ENCODE measurements around the gene AP3D1. TPM values are rescaled to one million over a fixed set of nuclear protein-coding genes. Genes with fewer than 3 reads are reported as not detected.

Gene AP3D1
- polyA plus RNA-seq, 6 donors from 2014 or later = 6.7 to 36.3 (median 15.5) TPM

DNA sequence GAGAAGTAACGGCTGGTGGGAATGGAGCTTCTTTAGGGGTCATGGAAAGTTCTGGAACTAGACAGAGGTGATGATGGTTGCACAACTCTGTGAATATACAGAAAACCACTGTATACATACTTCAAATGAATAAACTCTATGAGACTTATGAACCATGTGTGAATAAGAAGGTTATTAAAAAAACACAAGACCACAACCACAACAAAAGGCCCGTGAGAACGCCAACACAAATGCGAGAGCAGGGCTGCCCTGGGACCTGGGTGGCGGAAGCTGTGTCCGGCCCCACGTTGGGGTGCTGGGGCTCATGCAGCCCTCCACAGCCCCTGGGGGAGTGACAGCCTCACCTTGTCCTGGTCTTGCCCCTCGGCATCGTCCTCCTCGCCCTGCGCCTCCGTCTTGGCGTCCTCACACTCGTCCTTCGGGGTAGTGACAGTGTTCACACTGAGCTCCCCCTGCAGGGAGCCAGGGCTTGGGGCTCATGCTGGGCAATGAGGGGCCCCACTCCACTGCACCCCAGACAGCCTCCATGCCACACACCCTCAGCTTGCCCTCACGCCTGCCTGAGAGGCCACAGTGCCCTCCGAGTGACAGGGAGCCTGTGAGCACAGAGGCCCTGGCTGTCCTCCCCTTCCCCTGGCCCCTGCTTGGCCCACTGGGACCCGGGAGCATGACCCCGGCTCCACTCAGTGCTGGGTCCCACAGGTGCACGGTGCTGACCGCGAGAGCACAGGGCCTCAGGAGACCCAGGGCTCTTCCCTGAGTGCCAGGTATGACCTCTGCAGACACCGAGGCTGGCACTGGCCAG, 38.6 kb downstream of the AP3D1 start:
- Mint-ChIP-seq H3K27me3 (no peaks in the 10 kb centered on the region), H3K4me1 (peaks cover 0 to 9% (median 7%) of the 10 kb centered on the region in 3 donors), H3K4me3 (no peak overlapping the region), H3K9me3 (no peaks in the 10 kb centered on the region), H3K27ac (peak overlapping the region in 1 of 6 donors; percentile 22), H3K36me3 (peaks cover 10 to 24% of the 10 kb centered on the region in 2 donors)
- DNase-seq (no peak), ATAC-seq (ENCODE audit: low read depth in 2 of 2) (no peak)

DNA sequence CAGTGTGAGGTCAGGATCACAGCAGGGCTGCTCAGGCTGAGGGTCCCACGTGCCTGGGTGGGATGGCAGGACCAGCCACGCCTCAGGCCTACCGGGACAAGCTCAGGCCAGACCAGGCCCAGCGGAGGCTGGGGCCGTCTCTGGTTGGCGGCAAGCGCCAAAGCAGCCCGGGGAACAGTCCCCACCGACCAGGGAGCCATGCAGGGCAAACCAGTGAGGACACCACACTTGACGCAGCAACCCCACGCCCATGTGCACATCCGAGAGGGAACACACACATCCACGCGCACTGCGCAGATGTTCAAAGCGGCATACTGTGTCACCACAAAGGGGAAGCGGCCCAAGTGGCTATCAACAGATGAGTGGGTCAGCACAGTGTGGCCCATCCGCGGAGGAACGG, 39.5 kb downstream of the AP3D1 start:
- DNase-seq (no peak), ATAC-seq (ENCODE audit: low read depth in 2 of 2) (no peak)
- Mint-ChIP-seq H3K27me3 (no peaks in the 10 kb centered on the region), H3K27ac (no peak overlapping the region), H3K36me3 (peaks cover 10 to 27% of the 10 kb centered on the region in 2 donors), H3K9me3 (no peaks in the 10 kb centered on the region), H3K4me3 (no peak overlapping the region), H3K4me1 (peaks cover under 1 to 9% (median 7%) of the 10 kb centered on the region in 3 donors)

DNA sequence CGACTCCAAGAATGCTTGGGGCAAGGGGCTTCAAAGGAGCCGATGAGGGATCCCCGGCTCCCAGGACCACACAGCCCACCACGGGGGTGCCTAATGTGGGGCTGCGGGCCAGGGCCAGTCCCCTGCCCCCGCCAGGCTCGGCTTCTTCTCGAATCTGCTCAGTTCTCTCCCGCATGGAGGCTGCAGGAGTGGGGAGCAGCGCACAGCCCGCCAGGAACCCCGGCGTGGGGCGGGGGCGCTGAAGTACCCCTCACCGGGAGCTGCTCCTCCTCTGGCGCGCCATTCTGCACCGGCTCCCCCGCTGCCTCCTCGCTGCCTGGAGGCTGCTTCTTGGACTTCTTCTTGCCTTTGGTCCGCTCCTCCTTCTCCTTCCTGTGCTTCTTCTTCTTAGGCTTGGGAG, 39.9 kb downstream of the AP3D1 start:
- Mint-ChIP-seq H3K4me1 (peaks cover 5 to 12% (median 7%) of the 10 kb centered on the region in 3 donors), H3K4me3 (no peak overlapping the region), H3K9me3 (no peaks in the 10 kb centered on the region), H3K27ac (no peak overlapping the region), H3K27me3 (no peaks in the 10 kb centered on the region), H3K36me3 (peaks cover 10 to 31% of the 10 kb centered on the region in 2 donors)
- no peak for ATAC-seq (ENCODE audit: low read depth in 2 of 2)
- no peak for DNase-seq

DNA sequence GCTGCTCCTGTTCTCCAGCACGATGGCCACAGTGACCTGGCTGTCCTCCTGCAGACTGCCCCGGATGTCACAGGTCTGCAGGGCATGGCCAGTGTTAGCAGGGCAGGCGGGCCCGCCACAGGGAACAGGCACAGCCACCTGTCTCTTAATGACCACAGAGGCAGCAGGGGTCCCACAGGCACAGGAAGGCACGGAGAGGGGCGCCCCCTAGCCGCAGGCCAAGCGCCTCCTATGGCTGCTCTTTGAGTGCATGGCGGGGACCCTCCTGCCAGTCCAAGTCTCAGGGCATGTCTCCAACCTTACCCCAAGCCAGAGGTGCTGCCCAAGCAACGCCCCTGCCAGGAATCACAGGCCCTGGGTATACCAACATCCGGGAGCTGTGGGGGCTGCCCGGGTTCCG, 40.5 kb downstream of the AP3D1 start:
- Mint-ChIP-seq H3K4me3 (no peak overlapping the region), H3K4me1 (peaks cover 6 to 12% (median 7%) of the 10 kb centered on the region in 3 donors), H3K27me3 (no peaks in the 10 kb centered on the region), H3K36me3 (peaks cover 10 to 33% of the 10 kb centered on the region in 2 donors), H3K27ac (no peak overlapping the region), H3K9me3 (no peaks in the 10 kb centered on the region)
- peak in 1 of 2 donors; percentile 32 for ATAC-seq (ENCODE audit: low read depth in 2 of 2)
- peak; percentile 38 for DNase-seq

DNA sequence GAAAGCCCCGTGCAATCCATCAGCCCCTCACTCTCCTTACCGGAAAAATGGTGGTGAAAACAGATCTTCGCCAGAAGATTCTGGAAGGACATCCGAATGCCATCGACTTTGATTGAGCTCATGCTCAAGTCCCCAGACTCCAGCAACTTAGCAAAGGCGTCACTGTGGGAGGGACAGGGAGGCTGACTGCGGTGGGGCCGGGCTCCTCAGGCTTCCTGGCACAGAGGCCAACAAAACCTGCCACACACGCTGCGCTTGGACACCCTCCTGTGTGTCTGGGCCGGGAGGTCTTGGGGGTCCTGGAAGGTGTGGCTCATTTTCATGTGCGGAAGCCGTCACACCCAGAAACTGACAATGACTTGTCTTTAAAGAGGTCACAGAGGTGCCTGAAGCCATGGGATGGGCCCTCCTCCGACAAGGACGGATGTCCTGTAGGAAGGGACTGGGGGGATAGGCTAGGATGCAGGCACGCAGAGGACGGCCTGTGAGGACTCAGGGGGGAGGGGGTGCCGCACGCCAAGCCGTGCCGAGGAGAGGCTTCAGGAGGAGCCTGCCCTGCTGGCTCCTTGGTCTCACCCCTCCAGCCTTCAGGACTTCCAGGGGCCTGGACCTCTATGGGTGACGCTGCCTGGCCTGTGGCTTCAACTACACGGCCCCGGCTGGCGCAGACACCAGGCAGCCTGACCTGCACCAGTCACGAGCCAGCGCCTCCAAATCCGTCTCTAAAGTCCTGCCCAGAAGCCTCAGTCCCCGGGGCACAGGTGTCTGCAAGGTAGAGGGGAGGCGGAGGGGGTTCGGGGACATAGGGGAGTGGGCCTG, 42.1 kb downstream of the AP3D1 start:
- no peaks in the 10 kb centered on the region for H3K27me3 Mint-ChIP-seq
- peaks cover 22 to 36% of the 10 kb centered on the region in 2 donors for H3K36me3 Mint-ChIP-seq
- DNase-seq = no peak
- no peak for ATAC-seq (ENCODE audit: low read depth in 2 of 2)
- H3K9me3 Mint-ChIP-seq = peaks cover 0 to 9% (median under 1%) of the 10 kb centered on the region in 7 donors
- H3K27ac Mint-ChIP-seq = peak overlapping the region in 2 of 6 donors; percentile 4 to 59
- no peak overlapping the region for H3K4me3 Mint-ChIP-seq
- peaks cover 3 to 13% (median 6%) of the 10 kb centered on the region in 3 donors for H3K4me1 Mint-ChIP-seq

DNA sequence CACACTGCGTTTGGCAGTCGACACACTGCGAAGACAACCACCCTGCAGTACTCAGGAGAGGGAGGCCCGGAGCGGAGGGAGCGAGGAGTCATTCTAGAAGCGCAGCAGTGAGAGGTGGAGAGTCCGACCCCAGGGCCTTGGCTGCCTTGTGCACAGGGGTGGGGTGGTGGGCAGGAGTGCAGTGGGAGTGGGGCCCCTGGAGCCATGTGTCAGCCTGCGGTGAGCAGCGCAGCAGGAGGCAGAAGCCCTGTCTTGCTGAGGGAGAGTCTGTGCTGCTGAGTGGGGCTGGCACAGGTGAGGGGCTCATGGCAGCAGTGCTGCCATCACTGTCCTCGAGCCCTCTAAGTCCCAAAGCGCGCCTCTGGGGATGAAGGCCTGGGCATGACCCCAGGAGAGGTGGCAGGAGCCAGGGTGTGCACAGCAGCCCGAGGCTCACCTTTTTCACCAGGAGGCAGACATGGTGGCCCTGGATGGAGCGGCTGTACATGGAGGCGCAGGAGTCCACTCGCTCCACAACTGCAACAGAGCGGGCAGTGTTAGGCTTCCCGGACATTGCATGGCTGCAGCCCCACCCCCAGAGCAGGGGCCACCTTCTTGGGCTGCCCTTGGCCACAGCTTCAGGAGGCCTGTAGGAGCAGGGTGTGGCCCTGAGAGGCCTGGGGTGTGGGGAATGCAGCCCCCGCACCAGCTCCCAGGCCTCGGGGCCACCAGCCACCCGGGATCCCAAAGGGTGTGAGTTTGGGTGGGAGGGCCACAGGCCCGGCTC, 42.9 kb downstream of the AP3D1 start:
- Mint-ChIP-seq H3K27ac (peak overlapping the region in 3 of 6 donors; percentile 38 to 84 (median 69)), H3K4me1 (peaks cover 6 to 15% (median 6%) of the 10 kb centered on the region in 3 donors)

DNA sequence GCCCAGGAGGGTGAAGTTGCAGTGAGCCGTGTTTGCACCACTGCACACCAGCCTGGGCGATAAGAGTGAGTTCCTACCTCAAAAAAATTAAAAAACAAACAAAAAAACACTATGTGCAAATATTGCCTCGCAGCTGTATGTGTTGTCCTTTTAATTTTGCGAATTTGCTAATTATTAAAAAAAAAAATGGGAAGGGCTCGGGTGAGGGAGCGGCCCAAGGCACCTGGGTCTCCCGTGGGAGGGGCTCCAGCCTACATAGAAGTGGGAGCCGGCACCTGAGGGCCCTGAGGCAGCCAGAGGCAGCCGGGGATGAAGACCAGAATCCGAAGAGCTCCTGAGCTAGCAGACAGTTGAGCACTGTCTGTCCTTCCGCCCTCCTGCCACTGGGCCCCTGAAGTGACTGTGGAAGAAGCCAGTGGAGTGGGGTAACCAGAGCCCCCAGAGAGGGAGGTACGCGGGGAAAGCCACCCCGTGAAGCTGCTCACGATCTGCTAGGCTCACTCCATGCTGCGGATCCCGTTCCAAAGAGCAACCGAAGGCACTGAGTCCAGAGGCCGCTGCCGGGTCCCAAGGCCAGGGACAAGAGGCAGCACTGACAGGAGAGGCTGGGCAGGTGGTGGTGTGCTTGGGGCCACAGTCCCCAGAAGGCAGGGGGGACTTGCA, 48.2 kb downstream of the AP3D1 start:
- ATAC-seq (ENCODE audit: low read depth in 2 of 2) (no peak), DNase-seq (no peak)
- peaks cover 0 to 9% (median 5%) of the 10 kb centered on the region in 7 donors for H3K9me3 Mint-ChIP-seq
- no peak overlapping the region for H3K4me3 Mint-ChIP-seq
- H3K4me1 Mint-ChIP-seq = peaks cover 6 to 14% (median 6%) of the 10 kb centered on the region in 3 donors
- H3K27me3 Mint-ChIP-seq = no peaks in the 10 kb centered on the region
- H3K27ac Mint-ChIP-seq = peak overlapping the region in 1 of 6 donors; percentile 29
- H3K36me3 Mint-ChIP-seq = peaks cover 24 to 31% of the 10 kb centered on the region in 2 donors

More for the DNA sequence above, 42.9 kb downstream of the AP3D1 start:
- Mint-ChIP-seq H3K4me3 (no peak overlapping the region), H3K9me3 (peaks cover 0 to 9% (median 5%) of the 10 kb centered on the region in 7 donors), H3K36me3 (peaks cover 21 to 34% of the 10 kb centered on the region in 2 donors), H3K27me3 (no peaks in the 10 kb centered on the region)
- no peak for ATAC-seq (ENCODE audit: low read depth in 2 of 2)
- DNase-seq = no peak

DNA sequence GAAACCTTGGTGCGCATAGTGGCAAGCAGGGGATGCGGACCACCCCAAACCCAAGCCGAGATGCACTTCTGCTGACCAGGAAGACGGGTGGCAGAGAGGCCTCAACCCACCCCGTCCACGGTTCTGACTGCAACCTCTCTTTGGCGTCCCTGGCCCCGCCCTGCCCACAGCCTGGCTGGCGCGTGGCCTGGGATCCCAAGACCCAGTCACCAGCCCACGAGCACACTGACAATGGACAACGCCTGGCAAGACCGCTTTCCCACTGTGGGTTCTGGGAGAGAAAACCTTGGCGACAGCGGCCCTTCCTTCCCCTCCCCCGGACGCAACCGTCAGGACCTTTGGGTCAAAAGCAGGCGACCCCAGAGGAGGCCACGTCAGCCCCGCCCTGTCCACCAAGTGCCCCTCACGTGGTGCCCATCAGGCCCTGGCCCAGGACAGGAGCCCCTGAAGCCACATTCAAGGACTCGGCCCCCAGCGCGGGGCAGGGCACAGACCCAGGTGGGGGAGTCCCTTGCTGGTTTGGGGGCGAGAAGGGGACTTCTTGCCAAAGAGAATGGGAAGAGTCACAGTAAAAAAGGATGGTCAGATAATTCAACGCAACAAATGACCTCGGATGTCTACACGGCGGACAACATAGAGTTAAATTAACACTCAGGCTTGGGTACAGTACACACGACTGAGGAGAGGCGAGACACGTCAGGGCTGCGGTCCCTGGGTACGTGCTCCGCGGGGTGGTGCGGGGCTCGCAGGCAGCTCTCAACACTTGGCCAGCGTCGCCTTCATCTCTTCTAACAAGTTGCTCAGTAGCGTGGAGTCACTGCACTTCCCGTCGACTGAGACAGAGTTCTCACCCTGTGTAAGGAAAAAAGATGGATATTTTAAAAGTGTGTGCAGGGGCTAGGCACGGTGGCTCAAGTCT, 49.7 kb downstream of the AP3D1 start:
- no peak for ATAC-seq (ENCODE audit: low read depth in 2 of 2)
- Mint-ChIP-seq H3K36me3 (peaks cover 20 to 22% of the 10 kb centered on the region in 2 donors), H3K9me3 (peaks cover 0 to 9% (median 5%) of the 10 kb centered on the region in 7 donors), H3K27me3 (no peaks in the 10 kb centered on the region), H3K27ac (peak overlapping the region in 2 of 6 donors; percentile 42 to 75), H3K4me3 (peak overlapping the region in 1 of 8 donors; percentile 55), H3K4me1 (peaks cover 10 to 17% (median 13%) of the 10 kb centered on the region in 3 donors)
- DNase-seq = no peak

DNA sequence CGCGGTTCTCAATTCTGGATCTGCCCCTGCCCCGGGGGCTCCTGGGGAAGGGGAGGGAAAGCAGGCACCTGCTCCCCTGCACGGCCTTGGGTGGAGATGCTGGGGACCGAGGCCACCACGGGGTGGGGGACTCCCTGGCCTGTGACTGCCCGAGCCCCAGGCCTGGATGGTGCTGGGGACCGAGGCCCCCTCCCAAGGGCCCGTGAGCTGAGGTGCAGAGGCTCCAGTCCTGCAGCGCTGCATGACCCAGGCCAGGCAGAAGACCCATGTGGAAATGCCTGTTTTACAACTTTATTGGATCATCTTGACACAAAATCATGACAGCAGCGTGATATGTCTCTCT, 50.7 kb downstream of the AP3D1 start:
- no peak overlapping the region for H3K27ac Mint-ChIP-seq
- H3K4me3 Mint-ChIP-seq = no peak overlapping the region
- DNase-seq (no peak), ATAC-seq (ENCODE audit: low read depth in 2 of 2) (no peak)
- H3K9me3 Mint-ChIP-seq = peaks cover 0 to 9% (median 5%) of the 10 kb centered on the region in 7 donors
- H3K27me3 Mint-ChIP-seq = no peaks in the 10 kb centered on the region
- peaks cover 18 to 20% of the 10 kb centered on the region in 2 donors for H3K36me3 Mint-ChIP-seq
- H3K4me1 Mint-ChIP-seq = peaks cover 7 to 19% (median 15%) of the 10 kb centered on the region in 3 donors

DNA sequence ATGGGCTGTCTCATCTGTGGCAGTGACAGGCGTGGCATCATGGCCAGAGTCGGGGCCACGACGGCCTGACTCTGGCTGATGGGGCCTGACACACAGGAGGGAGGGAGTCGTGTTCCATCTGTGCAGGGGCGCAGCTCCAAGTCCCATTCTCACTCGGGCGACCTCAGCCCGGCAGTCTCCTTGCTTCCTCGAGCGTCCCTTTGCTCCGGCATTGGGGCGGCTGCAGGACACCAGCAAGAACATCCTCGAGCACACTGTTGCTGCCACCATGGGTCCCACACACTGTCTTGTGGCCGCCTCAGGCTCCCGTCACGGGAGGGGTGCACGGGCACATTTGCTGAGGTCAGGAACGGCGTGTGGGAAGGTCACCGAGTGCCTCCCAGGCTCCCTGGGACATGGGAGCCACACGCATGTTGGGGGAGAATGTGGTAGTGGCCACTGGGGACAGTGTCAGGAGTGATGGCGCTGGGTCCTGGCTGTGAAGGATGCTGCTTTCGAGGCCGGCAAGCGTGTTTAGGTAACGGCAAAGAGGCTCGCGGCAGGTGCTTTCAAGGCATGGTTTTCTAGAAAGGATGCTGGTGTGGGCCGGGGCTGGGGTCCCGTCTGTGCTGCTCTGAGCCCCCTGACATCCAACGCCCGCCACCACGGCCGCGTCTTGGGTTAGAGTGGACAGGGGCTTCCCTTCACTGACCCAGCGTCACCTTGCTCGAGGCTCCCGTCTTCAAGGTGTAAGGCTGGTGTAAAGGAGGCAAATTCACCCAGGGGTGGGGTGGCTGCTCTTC, 51.2 kb downstream of the AP3D1 start:
- H3K9me3 Mint-ChIP-seq = peaks cover 0 to 5% (median 3%) of the 10 kb centered on the region in 7 donors
- no peak overlapping the region for H3K4me3 Mint-ChIP-seq
- H3K4me1 Mint-ChIP-seq = peaks cover 8 to 25% (median 16%) of the 10 kb centered on the region in 3 donors
- H3K36me3 Mint-ChIP-seq = peaks cover 12 to 15% of the 10 kb centered on the region in 2 donors
- H3K27me3 Mint-ChIP-seq = no peaks in the 10 kb centered on the region
- ATAC-seq (ENCODE audit: low read depth in 2 of 2) (no peak), DNase-seq (no peak)
- H3K27ac Mint-ChIP-seq = peak overlapping the region in 1 of 6 donors; percentile 59

DNA sequence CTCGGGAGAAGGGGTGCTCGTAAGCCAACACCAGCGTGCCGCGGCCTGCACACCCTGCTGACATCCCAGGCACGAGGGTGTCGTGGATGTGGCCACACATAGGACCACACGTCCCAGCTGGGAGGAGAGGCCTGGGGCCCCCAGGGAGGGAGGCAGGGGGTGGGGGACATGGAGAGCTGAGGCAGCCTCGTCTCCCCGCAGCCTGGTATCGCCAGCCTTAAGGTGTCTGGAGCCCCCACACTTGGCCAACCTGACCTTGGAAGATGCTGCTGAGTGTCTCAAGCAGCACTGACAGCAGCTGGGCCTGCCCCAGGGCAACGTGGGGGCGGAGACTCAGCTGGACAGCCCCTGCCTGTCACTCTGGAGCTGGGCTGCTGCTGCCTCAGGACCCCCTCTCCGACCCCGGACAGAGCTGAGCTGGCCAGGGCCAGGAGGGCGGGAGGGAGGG, 52.3 kb downstream of the AP3D1 start:
- Mint-ChIP-seq H3K9me3 (peaks cover 0 to 2% (median 0%) of the 10 kb centered on the region in 7 donors), H3K36me3 (peaks cover 7 to 9% of the 10 kb centered on the region in 2 donors), H3K4me3 (no peak overlapping the region), H3K27me3 (no peaks in the 10 kb centered on the region), H3K4me1 (peaks cover 18 to 30% (median 23%) of the 10 kb centered on the region in 3 donors), H3K27ac (peak overlapping the region in 1 of 6 donors; percentile 56)
- ATAC-seq (ENCODE audit: low read depth in 2 of 2) (no peak), DNase-seq (no peak)

Measured in naive B cell (primary cell).